Colonic mucosa (tissue), 4 donors: ENCODE results near the gene THSD4. TPM values are rescaled to one million over a fixed set of nuclear protein-coding genes. Genes with fewer than 3 reads are reported as not detected.

Experiments used
- DNase-seq: peaks from one replicate; pipeline ENCODE4 v3.0.0-alpha.2; 2020
- H3K27ac ChIP-seq: fragments of 200-600 bp; one replicate; pipeline ENCODE4 v1.8.0; 2021
- H3K27me3 ChIP-seq: fragments of 200-600 bp; one replicate; pipeline ENCODE4 v1.8.0; 2021
- H3K36me3 ChIP-seq: fragments of 200-600 bp; one replicate; pipeline ENCODE4 v1.8.0; 2021
- H3K4me1 ChIP-seq: fragments of 200-600 bp; one replicate; pipeline ENCODE4 v1.8.0; 2021; ENCODE audit warnings: mild to moderate bottlenecking
- H3K4me3 ChIP-seq: fragments of 200-600 bp; one replicate; pipeline ENCODE4 v1.8.0; 2021
- H3K9ac ChIP-seq, 2 donors: one replicate each; pipeline ENCODE4 v1.7.0; 2013; ENCODE audit warnings: control low read depth in 2 of 2, low read depth in 2 of 2, low read length in 2 of 2
- H3K9me3 ChIP-seq: fragments of 200-600 bp; one replicate; pipeline ENCODE4 v1.8.0; 2021
- CTCF ChIP-seq: fragments of 200-600 bp; IDR thresholded peaks from one replicate; pipeline ENCODE4 v1.8.0; 2022; ENCODE audit warnings: antibody characterized with exemption, mild to moderate bottlenecking
- intact Hi-C: fragments of 100-400 bp; cut with DNase I; formaldehyde crosslinking; loops from one replicate; pipeline ENCODE4 v1.14.1; 2022
- total RNA-seq, 2 donors: library from RNA; stranded (reverse); fragmentation: NEBNext Ultra II Directional in 1 of 2; extraction: Animal tissue kit (Norgen Biotek cat#: 25700) in 1 of 2; gene quantifications; one replicate each; pipeline ENCODE4 v1.2.1, GENCODE V29; 2021
- donor health status: healthy.
- donor health status: DM: no; HTN: no; CAD: no.
- donor health status: DM: no; HTN: no; CAD: no.

THSD4 gene
- total RNA-seq, 2 donors from 2014 or later = 18.8 to 23.5 TPM

GRCh38 chr15:71447328-71448250, 332.3 kb downstream of the THSD4 start:
- DNase-seq = no peak
- intact Hi-C loops = loop anchor here (5.0 to 10.0 kb wide), 4 partner anchors 205 to 473 kb away; no protein-coding TSS in a partner anchor
- H3K9me3 ChIP-seq = no peaks in the 10 kb centered on the region
- no peak for TF ChIP-seq CTCF
- no peak overlapping the region for H3K27ac ChIP-seq
- no peak overlapping the region for H3K9ac ChIP-seq
- H3K4me1 ChIP-seq = peaks cover 5% of the 10 kb centered on the region
- H3K27me3 ChIP-seq = no peaks in the 10 kb centered on the region
- no peak overlapping the region for H3K4me3 ChIP-seq
- no peaks in the 10 kb centered on the region for H3K36me3 ChIP-seq

GRCh38 chr15:71448688-71449114, 333.4 kb downstream of the THSD4 start:
- no peaks in the 10 kb centered on the region for H3K27me3 ChIP-seq
- no peaks in the 10 kb centered on the region for H3K36me3 ChIP-seq
- no peak overlapping the region for H3K9ac ChIP-seq
- no peak overlapping the region for H3K27ac ChIP-seq
- intact Hi-C loops = loop anchor here (5.0 to 10.0 kb wide), 4 partner anchors 204 to 474 kb away; no protein-coding TSS in a partner anchor
- H3K4me1 ChIP-seq = peaks cover 5% of the 10 kb centered on the region
- TF ChIP-seq CTCF = peak; percentile 74
- H3K9me3 ChIP-seq = no peaks in the 10 kb centered on the region
- peak; percentile 53 for DNase-seq
- no peak overlapping the region for H3K4me3 ChIP-seq

GRCh38 chr15:71449363-71449762, 334.1 kb downstream of the THSD4 start:
- no peak for TF ChIP-seq CTCF
- intact Hi-C loops = loop anchor here (5.0 to 10.0 kb wide), 4 partner anchors 203 to 475 kb away; no protein-coding TSS in a partner anchor

DNA sequence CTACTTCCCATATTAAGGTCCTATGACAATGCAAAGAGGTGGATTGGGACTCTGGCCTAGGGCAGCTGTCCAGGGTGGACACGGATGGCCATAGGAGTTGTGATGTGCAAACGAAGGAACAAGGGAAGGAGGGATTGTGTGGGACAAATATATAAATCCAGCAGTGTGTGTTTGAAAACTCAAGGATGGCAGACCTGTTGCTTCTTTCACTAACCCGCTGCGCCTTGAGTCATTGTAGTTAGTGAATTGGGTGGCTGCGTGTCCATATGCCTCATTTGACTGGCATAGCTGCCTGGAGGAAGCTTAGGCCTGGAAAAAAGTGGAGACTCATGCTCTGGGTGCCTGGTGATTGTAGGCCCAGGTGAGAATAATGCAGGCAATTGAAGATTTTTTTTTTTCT, 334.7 kb downstream of the THSD4 start:
- Histone ChIP-seq H3K36me3 (no peaks in the 10 kb centered on the region), H3K27ac (no peak overlapping the region), H3K27me3 (no peaks in the 10 kb centered on the region), H3K9ac (no peak overlapping the region), H3K4me3 (no peak overlapping the region), H3K9me3 (no peaks in the 10 kb centered on the region), H3K4me1 (peaks cover 5% of the 10 kb centered on the region)
- no peak for TF ChIP-seq CTCF
- no peak for DNase-seq
- intact Hi-C loops = loop anchor here (5.0 to 10.0 kb wide), 4 partner anchors 202 to 475 kb away; no protein-coding TSS in a partner anchor

More at GRCh38 chr15:71449363-71449762, 334.1 kb downstream of the THSD4 start:
- Histone ChIP-seq H3K27me3 (no peaks in the 10 kb centered on the region), H3K9me3 (no peaks in the 10 kb centered on the region), H3K36me3 (no peaks in the 10 kb centered on the region), H3K27ac (no peak overlapping the region), H3K4me1 (peaks cover 5% of the 10 kb centered on the region), H3K9ac (no peak overlapping the region), H3K4me3 (no peak overlapping the region)
- DNase-seq = no peak

DNA sequence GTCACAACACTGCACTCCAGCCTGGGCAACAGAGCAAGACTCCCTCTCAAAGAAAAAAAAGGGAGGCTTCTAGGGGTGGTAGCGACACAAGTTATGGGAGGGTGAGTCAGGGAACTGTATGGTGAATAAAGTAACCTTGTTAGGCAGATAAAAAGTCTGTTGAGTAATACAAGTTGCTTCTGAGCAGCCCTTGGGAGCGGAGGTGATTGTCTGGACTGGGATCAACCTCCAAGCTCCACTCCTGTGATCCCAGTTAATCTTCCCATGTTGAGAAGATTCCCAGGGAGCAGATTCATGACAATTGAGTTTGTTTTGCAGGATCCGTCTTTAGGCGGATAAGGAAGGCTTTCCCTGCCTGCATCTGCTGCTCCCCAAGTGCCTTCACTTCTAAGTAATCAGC, 335.9 kb downstream of the THSD4 start:
- Histone ChIP-seq H3K36me3 (no peaks in the 10 kb centered on the region), H3K27ac (no peak overlapping the region), H3K9me3 (no peaks in the 10 kb centered on the region), H3K9ac (no peak overlapping the region), H3K27me3 (no peaks in the 10 kb centered on the region), H3K4me1 (peaks cover 5% of the 10 kb centered on the region), H3K4me3 (no peak overlapping the region)
- intact Hi-C loops = no loop called here
- no peak for DNase-seq
- no peak for TF ChIP-seq CTCF
